KG1 (cell line): Measurements from ENCODE around the gene NOX4.
"Not testable (repeated sequence)": the region's sequence is repeated elsewhere in the genome, so short reads cannot be mapped to it uniquely, and the experiment has no call there.

Experiments
- DNase-seq: peaks from one replicate; lab custom pipeline; 2025; lab: John Stamatoyannopoulos, UW

The NOX4 gene

GRCh38 chr11:89379976-89380771 lies 111.0 kb downstream of the NOX4 start:
- not testable (repeated sequence) for DNase-seq

DNA sequence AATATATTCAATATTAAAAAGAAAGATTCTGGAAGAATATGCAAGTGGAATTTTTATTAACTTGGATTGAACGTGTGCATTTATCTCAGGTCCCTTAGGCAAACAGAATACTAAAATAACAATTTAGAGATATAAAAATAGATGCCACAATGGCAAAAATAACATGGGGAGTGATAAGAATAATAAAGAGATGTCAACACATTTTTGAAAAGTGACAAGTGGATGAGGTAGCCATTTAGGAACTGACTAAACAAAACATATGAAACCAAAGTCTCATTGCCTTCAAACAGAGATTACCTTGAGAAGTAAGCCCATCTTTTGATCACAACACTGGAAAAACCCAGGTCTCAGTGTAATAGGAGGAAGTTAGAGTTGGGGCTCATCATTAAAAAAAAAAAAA lies 112.2 kb downstream of the NOX4 start:
- not testable (repeated sequence) for DNase-seq

GRCh38 chr11:89369356-89369755 lies 121.8 kb downstream of the NOX4 start:
- DNase-seq, result not testable (repeated sequence)

DNA sequence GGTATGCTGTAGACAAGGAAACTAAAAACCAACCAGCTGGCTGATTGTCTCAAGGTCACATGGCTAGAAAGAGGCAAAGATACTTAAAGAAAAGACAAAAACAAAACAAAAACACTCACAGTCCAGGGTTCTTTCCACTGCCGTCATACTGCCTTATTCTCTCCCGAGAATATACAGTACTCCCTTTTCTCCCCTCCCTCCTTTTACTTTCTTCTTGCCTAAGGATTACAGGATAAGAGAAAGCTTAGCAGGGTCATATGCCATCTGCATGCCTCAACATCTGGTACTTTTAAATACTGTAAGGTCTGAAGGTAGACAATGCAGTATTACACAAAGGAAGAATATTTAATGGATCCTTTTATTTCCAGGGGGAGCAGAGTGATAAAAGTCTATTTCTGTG lies 126.3 kb downstream of the NOX4 start:
- not testable (repeated sequence) for DNase-seq

GRCh38 chr11:89361734-89362133 lies 129.4 kb downstream of the NOX4 start:
- no peak for DNase-seq

- not testable (repeated sequence) for DNase-seq
Observed at GRCh38 chr11:89359208-89359607, 132.0 kb downstream of the NOX4 start.

DNA sequence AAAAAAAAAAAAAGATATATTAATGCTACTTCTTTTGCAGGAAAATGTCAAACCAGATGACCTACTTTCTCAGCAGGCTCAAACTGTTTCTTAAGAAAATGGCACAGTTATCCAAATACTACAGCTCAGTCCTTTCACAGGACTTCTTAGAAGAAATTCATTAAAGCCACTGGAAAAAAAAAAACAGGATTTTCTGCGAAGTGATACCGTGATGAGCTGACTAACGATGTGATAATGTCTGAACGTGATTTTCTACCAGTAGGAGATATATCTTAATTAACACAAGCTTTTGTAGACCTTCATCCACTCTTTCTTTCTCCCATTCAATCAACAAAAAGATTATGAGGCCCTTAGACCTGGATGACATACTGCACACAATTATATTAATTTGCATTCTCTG lies 132.4 kb downstream of the NOX4 start:
- no peak for DNase-seq

DNA sequence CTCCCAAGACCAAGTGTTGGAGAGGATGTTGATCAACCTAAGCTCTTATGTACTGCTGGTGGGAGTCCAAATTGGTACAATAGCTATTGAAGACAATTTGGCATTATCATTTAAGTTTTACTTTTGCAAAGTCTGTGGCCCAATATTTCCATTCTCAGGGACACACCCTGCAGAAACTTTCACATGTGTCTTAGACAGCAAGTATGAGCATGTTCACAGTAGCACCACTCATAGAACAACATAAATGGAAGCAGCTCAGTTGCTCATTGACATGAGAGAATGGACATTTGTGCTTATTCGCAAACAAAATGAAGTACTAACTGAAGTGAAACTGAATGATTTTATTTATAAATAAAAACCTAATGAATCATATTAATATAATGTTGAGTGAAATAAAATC lies 135.5 kb downstream of the NOX4 start:
- no peak for DNase-seq

- not testable (repeated sequence) for DNase-seq
Observed at GRCh38 chr11:89354513-89354912, 136.7 kb downstream of the NOX4 start.

DNA sequence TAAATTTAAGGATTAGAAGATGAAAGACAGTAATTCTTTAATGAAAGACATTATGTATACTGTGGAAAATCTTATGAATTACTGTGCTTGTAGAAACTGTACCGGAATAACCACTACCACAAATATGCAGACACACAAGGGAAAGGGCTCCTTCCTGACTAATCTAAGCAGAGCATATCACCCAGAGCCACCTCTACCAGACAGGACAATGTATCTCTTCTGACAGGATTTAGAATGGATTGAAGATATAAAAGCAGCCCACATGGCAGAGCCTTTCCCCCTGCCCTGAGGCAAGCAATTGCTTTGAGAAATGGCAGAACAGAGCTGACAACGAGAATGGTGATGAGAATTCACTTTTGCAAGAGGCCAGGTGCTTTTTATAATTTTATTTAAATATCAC lies 144.1 kb downstream of the NOX4 start:
- no peak for DNase-seq

DNA sequence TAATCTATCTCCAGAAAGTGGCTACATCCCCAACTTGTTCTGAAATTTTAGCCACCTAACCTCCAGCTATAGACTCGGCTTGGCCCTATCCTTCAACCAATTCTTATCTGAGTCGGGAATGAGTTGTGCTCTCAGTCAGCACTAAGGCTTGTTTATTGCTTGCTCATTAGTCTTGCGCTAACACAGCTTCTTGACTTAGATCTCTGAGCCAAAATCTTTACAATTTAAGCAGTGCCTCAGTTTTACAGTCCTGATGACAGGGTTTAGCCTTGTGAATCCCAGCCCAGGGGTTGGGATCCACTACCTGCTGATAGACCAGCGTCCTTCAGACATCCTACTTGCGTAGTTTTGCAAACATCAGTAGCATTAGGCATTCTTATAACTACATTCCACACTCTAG lies 144.6 kb downstream of the NOX4 start:
- no peak for DNase-seq

DNA sequence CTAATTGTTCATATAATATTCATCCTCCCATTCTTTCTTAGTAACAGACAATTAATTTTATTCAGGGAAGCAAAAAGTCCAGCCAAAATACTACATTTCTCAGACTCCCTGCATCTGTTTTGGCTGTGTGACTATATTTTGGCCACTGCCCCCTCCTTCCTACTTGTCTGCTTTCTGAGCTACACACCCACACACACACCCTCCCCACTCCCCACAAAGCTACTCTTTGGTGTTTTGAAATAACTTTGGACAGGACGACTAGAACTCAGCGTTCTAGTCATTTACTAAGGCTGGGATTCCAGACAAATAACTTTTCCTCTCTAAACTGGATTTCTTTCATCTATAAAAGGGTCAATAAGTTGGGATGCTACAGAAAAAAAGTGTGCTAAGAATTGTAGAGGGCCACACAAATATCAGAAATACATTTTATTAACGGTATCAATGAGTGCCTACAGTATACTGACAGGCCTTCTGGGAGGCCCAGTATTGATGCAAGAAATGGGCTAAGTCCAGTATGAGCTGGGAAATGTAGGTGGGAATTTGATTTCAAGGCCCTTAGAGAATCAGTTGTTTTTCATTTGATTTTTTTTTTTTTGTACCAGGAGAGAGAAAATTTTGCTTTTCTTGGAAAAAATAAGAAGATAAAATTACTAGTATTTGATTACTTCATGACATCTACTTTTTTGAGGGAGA lies 148.1 kb downstream of the NOX4 start:
- DNase-seq, result not testable (repeated sequence)

GRCh38 chr11:89340450-89340849 lies 150.7 kb downstream of the NOX4 start:
- not testable (repeated sequence) for DNase-seq

- not testable (repeated sequence) for DNase-seq
Observed at GRCh38 chr11:89338073-89338472, 153.1 kb downstream of the NOX4 start.

DNA sequence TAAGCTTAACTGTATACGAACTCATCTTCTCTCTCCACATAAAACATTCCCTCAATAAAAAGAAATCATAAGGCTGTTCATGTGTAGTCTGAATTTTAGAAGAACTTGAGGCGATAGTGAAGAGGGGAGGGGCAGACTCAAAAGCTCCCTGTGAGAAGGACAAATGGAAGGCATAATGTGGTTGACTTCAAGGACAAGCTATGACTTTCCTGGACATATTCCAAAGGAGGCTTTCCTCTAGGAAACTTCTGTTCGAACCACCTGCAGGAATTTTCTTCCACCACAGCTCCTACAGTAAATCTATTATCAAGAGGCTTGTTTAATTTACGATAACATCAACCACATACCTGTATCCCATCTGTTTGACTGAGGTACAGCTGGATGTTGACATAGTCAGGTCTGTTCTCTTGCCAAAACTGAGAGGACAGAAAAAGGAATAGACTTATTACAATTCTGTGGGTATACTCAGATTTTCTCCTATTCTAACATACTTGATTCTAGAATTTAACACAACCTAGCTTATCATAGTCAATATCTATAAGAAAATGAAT lies 154.0 kb downstream of the NOX4 start:
- DNase-seq, result not testable (repeated sequence)

- DNase-seq, result not testable (repeated sequence)
Observed at GRCh38 chr11:89333704-89334103, 157.5 kb downstream of the NOX4 start.

DNA sequence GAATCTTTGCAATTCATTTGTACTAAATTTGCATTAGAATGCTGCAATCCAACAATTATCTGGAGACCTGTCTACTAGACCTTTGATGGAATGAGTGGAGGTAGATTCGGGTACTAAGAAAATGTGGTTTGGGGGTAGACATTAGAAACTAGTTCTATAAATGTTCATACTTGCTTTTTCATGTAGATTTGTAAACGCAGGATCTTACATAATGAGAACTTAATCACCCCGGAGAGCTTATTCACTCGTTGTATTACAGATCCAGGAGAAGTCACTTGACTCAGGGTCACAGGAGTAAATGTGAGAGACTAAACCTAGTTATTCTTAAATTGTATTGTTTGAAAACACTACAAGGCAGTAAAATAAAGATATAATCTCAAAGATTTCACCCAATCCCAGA lies 159.2 kb downstream of the NOX4 start:
- DNase-seq, result not testable (repeated sequence)

DNA sequence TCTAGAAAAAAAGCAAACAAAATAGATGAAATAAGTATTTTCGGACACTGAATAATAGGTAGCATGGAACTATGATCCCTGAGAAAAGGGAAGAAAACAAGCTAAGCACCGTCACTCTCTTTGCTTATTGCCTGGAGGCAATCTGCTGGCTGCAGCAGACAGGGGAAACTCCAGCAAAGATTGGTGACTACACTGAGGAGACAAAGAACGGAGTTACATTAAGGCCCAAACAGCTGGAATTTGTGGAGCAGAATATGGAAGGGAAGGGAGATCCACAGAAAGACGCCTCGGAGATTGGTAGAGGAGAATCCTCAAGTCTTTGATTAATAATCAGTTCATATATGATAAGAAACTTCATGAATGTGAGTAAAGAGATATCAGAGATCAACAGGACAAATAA lies 163.3 kb downstream of the NOX4 start:
- no peak for DNase-seq

GRCh38 chr11:89321401-89321800 lies 169.8 kb downstream of the NOX4 start:
- no peak for DNase-seq

DNA sequence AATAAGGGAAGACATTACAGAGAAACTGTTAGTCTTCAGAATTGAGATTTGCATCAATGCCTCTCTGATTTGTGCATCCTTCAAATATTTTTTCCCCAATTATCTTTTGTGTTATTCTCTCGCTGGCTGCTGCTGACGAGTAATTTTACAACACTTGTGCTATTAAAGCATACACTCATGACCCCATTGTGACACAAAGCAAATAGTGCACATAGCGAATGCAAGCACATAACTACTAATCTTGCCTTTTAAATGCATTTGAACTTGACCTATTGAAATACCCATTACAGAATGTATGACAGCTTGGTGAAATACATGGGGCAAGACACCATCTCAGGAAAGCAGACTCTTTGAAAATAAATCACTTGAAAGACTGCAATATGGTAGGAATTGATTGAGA lies 180.6 kb downstream of the NOX4 start:
- DNase-seq, result not testable (repeated sequence)

- DNase-seq, result not testable (repeated sequence)
Observed at GRCh38 chr11:89309321-89309985, 181.7 kb downstream of the NOX4 start.

DNA sequence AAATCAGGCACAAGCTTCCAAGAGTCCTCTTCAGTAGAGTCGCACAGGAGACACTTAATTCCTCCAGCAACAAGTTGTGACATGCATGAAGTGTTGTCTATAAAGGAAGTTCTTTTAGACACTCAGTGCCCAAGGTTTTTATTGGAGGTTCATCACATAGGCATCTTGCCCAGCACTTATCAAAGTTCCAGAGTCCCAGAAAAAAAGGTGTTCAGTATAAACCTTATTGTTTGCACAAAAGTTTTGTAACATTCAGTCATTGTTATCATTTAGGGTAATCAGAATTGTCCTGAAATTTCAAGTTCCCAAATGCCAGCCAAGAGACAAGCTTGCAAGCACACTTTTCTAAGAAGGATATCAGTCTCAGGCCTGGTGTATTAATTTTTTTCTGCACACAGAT lies 182.9 kb downstream of the NOX4 start:
- DNase-seq, result not testable (repeated sequence)
